GM20000 (cell line): ENCODE data around the gene ANTXR1.

Experiments
- DNase-seq: peaks from one replicate; pipeline ENCODE4 v3.0.0; 2012; ENCODE audit warnings: low spot score
- TF ChIP-seq, protein P1 (sequence below): IDR thresholded peaks from 2 replicates; pipeline ENCODE4 v1.5.1; 2012; ENCODE audit warnings: mild to moderate bottlenecking, control low read depth; ENCODE audit errors: extremely low read depth, missing control alignments

The ANTXR1 gene

DNA sequence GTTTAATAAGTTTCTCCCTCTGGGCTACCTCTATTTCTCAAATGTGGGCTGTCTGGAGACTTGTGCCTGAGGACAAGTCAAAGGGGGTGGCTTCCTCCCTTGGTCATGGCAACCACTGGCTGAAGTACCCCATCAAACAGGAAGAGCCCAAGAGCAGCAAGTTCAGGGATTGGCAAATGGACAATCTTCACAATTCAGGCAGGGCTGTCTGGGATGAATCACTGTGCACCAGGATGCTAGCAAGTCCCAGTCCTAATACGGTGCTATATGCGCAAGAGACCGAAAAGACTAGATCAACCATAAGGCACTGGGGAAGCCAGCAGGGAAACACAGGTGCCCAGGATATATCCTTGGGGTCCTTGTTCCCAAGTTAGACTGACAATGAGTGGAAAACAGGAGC is 75.5 kb downstream of the ANTXR1 start:
- TF ChIP-seq, protein P1, sequence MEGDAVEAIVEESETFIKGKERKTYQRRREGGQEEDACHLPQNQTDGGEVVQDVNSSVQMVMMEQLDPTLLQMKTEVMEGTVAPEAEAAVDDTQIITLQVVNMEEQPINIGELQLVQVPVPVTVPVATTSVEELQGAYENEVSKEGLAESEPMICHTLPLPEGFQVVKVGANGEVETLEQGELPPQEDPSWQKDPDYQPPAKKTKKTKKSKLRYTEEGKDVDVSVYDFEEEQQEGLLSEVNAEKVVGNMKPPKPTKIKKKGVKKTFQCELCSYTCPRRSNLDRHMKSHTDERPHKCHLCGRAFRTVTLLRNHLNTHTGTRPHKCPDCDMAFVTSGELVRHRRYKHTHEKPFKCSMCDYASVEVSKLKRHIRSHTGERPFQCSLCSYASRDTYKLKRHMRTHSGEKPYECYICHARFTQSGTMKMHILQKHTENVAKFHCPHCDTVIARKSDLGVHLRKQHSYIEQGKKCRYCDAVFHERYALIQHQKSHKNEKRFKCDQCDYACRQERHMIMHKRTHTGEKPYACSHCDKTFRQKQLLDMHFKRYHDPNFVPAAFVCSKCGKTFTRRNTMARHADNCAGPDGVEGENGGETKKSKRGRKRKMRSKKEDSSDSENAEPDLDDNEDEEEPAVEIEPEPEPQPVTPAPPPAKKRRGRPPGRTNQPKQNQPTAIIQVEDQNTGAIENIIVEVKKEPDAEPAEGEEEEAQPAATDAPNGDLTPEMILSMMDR: no peak
- DNase-seq: no peak

DNA sequence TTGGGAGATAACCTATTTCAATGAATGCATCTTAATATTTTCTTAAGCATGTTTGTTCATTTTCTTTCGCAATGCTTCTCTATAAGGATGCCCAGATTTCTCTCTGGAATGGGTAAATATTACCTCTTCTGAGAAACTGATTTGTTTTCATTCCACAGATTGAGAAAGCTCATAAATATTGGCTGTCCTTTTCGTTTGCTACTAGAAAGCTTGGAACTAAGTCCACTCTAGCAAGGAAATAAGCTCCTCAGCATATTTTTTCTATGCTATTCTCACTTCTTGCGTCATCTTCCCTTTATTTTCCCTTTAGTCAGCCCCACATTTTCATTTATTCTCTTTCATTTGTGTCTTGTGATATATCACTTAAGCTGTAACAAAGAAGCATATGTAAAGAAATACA is 76.3 kb downstream of the ANTXR1 start:
- TF ChIP-seq, protein P1: no peak
- no peak for DNase-seq

DNA sequence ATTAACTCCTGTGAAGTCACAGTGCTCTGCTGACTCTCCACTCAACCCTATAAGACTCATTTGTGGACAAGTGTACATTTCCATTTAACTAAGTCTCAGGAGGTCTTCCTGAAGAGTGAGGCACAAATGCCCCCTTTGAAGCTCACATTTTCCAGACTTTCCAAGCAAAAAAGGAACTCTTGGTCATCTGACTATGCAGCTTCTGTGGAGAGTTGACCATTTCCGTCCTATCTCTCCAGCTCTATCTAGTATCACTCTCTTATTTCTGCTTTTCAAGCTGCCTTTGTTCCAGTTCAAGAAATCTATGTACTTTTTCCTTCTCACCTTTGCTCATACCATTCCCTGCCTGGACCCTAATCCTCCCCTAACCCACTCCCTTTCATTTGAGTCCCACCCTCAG is 77.0 kb downstream of the ANTXR1 start:
- TF ChIP-seq, protein P1: no peak
- no peak for DNase-seq

DNA sequence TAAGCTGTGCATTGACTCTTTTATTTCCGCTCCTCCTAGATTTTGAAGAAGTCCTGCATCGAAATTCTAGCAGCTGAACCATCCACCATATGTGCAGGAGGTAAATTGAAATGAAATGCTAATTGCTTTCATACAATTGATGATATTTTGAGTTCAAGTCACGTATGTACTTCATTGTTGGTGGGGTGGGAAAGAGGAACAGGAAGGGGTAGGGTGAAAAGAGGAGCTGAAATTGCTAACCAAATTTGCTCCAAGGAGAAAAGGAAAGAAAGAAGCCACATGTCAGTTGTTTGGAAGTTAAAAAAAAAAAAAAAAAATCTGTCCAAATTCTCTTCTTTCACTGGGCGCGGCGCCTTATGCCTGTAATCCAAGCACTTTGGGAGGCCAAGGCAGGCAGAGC is 77.8 kb downstream of the ANTXR1 start:
- no peak for DNase-seq
- TF ChIP-seq, protein P1: no peak

DNA sequence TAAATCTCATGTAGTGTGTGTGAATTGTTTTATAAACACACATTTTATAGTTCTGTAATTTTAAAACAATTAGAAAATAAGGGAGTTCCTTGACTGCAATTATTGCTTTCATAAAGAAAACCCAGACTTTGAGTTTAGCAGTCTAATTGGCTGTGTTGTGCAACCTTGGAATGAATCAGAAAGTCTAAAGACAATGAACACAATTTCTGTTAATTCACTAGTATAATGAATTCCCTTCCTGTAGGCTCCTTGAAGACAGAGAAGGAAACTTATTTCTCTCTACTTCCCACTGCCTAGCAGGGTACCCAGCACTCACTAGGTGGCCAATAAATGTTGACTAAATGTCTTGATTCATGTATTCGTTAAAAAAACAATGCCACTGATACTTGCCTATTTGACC is 79.9 kb downstream of the ANTXR1 start:
- TF ChIP-seq, protein P1: no peak
- no peak for DNase-seq

DNA sequence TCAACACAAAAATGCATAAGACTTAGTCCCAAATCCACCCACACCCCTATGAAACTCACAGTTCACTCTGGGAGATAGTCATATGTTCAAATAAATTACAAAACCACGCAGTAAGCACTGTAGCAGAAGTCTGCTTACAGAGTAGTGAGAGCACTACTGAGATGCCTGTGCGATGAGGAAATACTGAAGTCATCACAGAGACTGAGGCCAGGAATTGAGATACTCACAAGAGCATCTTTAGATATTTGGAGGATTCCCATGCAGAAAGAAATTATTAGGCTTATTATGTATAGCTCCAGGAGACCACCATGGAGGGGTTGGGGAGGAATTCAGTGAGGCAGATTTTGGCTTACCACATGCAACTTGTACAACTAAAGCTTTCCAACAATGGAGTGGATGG is 82.3 kb downstream of the ANTXR1 start:
- TF ChIP-seq, protein P1: no peak

DNA sequence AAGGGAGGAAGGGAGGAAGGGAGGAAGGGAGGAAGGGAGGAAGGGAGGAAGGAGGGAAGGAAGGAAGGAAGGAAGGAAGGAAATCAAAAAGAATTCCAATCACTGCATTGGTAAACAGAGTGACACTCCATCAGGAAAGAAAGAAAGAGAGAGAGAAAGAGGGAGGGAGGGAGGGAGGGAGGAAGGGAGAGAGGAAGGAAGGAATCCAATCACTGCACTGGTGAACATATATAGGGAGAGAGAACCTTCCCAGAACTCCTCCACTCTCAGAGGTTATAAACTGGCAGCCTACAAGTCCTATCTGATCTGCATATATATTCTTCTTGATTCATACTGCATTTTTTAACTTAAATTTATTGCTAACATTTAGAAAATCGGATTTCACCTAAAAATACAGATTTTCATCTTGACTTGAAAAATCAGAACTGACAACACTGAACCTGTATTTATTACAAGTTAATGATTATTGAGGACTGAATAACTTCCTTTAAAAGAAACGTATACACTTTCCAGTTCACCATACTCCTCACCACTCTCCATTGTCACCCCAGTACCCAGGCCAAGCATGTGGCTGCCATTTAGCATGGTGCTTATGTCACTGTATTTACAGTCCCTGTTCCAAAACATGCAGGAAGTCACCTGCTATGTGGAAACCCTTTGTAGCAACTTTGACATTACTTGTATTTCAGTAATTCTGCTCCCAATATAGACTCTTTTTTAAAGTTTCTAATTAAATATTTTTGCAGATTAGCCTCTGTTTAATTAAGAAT is 83.5 kb downstream of the ANTXR1 start:
- TF ChIP-seq, protein P1: no peak
- DNase-seq: no peak

More for the DNA sequence above, 82.3 kb downstream of the ANTXR1 start:
- no peak for DNase-seq
